GM18505 (cell line): ENCODE measurements around the gene KIAA0319L.

Experiments
- ATAC-seq: cut with Tn5 transposase; IDR thresholded peaks from one replicate; pipeline ENCODE4 v1.9.1; 2021; ENCODE audit not compliant: unreplicated experiment
- POLR2A ChIP-seq: IDR thresholded peaks from 4 replicates; pipeline ENCODE4 v1.6.1; 2011; ENCODE audit warnings: borderline replicate concordance; ENCODE audit not compliant: insufficient read depth, insufficient read length; ENCODE audit errors: extremely low read depth

The KIAA0319L gene

DNA sequence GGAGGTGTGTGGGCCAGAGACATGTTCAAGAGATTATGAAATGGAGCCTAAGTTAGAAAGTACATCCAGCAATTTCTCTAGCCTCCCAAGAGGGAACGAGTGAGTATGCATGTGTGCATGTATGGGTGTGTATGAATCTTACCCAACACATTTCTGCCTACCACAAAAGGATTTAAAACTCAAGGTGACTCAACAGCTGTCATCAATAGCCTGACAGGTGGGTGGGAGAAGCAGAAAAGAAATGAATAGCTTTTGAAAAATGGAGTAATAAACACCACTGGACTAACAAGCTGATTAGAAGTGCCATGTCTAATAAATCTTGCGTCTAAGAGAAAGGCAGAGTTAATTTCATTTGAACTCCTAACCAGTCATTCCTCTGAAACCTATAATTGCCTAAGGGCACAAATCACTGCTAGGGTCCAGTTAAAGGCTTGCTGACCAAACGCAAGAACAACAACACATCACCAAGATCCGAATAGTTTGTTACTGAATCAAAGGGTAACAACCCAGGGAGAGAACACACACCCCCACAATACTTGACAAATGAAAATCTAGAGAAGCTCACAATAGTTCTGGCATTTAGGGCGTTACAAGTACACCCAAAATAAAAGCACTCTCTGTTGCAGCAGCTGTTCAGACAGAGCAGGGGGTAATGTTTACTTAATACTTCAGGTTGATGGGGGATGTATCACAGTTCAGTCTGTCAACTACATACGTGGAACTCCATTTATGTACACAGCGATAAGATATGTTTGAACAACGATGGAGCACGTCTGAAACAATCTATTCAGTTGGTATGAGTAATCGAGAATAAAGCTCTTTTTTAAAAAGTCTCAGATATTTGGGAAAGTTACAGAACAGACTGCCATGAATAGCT lies 1.4 kb downstream of the KIAA0319L start:
- no peak for TF ChIP-seq POLR2A
- ATAC-seq, result no peak

DNA sequence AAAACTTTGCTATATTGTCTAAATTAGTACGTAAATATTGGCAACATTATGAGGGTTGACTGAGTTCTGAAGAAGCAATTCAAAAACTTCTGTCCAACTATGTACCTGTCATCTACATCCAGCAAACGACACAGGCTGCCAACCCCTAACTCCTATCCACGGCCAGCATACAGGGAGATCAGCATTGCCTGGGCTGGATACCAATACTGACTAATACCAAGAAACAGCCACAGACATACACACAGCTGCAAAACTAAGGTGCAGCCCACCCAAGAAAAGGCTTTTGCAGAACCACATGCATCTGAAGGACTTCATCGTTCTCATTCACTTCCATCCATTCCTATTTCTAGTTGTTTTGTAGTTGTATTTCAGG lies 2.0 kb downstream of the KIAA0319L start:
- no peak for ATAC-seq
- TF ChIP-seq POLR2A, result no peak

DNA sequence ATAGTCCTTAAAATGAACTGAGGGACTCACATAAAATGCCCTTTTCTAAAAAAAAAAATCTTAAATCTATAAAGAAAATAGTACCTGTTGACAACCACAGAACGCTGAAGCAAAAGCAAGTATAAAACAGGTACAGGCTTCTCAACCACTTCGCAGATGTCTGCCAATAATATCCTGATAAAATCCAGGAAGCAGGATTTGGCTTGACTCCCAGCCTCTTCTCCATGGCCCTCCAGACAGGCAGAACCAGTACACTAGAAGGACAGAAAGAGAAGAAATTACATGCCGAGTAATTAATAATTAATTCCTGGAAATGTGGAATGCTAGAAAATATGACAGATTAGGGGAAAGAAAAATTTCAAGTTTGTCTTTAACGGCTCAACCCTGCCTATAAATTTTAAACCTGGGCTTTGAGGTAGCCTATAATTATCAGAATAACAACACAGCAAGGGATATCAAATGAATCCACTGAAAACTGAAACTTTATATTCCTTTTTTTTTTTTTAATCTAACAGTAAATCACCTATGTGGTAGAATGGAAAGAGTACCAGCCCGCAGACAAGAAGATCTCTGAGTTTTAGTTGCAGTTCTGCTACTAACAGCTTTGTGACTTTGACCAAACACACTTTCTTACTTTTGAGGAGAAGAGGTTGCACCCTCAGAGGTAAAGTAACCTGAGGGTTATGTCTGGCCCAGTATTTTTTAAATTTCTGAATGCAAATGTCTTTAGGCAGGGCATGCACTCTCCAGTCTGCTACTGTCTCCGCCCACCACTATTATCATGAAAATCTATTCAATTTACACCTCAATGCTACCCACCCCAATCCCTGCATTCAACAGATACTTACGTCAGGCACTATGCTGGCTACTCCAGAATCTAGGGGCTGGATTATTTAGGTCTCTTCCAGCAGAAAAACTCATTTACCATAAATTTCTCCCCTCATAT lies 2.7 kb downstream of the KIAA0319L start:
- no peak for TF ChIP-seq POLR2A
- ATAC-seq, result no peak

DNA sequence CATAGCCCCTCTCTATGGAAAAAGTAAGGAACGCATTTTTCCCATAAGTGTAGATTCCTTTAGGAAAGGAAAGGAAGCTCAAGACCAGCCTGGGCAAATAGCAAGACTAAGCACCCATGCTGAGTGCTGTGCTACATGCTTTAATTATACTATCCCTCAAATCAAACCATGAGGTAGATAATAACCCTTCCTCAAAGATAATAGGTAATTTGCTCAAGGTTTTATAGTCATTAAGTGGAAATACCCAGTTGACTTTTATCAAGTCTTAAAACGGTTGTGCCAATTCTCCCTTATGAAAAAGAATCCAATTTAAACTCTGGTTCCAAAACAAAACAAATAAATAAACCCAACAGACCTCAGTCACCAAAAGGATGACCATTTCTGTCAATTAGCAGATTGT lies 3.4 kb downstream of the KIAA0319L start:
- no peak for TF ChIP-seq POLR2A
- no peak for ATAC-seq

DNA sequence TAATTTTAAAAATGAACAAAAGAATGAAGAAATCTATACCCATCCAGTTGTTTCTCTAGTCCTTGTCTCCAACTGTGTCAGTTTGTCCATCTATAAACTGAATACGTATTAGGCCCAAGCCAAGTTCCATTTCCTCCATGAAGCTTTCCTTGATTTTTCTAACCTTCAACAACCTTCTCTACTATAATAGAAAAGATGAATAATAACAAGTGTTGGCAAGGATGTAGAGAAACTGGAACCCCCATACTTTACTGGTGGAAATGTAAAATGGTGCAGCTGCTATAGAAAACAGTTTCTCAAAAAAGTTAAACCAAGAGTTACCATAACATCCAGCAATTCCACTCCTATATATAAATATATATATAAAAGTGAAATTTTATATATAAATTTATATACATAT lies 10.6 kb downstream of the KIAA0319L start:
- no peak for ATAC-seq

DNA sequence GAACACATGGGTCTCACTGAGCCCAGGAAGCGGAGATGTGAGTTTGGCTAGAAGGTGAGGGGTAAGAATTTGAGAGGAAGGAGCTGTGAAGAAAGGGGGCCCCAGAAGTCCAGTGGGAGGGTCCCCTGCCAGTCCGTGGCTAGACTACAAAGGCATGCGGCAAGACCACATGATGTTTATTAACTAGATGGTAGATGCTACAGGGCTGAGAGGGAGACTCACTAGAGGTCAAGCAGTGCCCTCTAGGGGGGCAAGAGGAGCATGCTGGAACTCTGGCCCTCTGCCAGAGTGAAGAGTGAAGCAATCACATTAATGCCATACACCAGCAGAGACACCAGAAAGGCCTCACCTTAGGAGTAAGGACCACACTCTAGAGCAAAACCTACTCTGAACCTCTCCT lies 12.2 kb downstream of the KIAA0319L start:
- ATAC-seq, result no peak

More for the DNA sequence above, 10.6 kb downstream of the KIAA0319L start:
- no peak for TF ChIP-seq POLR2A

DNA sequence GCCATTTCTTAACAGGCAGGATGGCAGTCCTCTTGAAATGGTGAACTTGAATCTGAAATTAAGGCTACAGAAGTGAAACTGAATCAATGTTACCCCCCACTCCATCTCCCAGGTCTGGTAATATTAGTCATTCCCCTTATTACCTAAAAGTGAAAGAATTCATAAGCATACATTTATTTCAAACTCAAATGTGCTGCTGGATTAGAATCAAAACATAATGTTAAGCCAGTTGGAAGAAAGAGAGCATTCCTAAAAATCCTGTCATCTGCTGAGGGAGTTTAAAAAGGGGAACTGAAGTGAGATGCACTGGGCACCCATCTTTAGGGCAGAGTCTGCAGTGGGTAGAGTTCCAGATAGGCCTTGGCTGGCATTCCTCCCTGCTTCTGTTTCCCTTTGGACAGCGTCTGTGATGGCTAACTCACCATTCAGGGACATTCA lies 17.4 kb downstream of the KIAA0319L start:
- ATAC-seq, result no peak
- TF ChIP-seq POLR2A, result no peak

More for the DNA sequence above, 12.2 kb downstream of the KIAA0319L start:
- no peak for TF ChIP-seq POLR2A

DNA sequence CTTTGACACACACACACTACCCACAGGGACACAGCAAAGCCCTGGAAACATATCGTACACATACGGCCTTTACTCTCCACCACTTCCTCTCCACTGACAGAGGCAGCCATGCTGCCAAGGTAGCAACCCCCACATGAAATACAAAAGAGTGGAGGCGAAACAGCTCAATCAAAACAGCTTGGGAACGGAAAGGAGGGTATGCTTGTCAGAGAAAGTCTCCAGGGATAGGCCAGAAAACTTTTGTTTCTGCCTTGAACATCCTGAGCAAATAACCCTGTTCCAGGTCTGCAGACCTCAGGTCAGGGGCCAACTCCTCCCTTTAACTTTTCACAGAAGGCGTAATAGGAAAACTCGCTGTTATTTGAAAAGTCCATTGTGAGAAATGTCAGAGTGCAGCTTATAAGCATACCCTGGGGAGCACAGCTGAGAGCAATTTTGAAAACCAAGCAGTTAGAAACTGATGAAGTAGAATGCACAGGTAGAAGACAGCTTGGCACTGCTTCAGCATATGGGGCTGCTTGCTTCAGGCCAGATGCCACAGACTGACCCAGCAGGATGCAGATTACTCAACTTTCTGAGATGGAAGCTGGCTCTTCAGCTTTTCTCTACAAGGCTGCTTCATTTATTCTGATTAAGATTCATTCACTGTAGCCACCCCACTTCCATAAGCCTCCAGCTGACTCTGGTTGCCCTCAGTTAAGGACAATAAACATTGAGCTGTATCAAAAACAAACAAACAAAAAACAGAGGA lies 18.0 kb downstream of the KIAA0319L start:
- ATAC-seq, result no peak
- no peak for TF ChIP-seq POLR2A

DNA sequence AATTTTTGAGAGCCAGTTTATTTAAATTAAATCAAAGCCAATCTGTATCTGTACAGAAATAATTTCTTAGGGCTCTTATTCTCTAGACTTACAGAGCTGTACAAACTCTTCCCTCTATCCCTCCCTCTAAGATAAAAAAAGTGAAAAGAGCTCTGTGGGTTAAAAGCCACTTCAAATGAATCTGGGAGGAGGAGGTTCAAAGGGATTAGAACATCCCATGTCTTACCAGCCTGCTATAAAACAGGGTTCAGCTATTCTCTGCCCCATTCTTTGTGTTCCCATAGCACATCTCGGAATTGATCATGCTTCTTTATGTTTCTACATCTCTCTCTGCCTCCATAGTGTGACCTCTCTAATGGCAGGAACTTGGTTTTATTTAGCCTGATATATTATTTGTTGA lies 19.4 kb downstream of the KIAA0319L start:
- ATAC-seq, result no peak
- TF ChIP-seq POLR2A, result no peak

DNA sequence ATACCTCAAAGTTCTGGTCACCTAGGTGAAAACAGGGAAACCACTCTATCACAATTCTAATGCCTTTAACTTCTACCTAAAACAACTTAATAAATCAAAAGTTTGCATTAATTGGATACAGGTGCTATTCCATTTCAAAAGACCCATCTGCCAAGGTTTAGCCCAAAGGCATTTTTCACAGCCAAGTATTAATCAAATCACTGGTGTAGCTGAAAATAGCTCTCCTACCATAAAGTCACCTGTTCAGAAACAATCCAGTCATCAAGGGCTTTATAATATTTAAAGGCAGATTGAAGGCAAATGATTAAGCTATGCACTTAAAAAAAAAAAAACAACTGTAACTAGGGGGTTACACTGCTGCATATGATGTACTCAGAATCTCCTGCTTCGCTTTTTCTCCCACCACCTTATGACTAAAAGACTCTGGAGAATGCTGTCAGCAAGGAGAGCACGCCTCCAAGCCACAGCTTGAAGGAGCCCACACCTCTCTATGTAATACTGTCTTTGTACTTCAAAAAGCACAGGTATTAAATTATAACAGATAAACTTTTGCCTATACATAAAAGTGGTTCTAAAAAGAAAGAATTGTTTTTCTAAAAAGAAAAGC lies 20.5 kb downstream of the KIAA0319L start:
- no peak for TF ChIP-seq POLR2A

DNA sequence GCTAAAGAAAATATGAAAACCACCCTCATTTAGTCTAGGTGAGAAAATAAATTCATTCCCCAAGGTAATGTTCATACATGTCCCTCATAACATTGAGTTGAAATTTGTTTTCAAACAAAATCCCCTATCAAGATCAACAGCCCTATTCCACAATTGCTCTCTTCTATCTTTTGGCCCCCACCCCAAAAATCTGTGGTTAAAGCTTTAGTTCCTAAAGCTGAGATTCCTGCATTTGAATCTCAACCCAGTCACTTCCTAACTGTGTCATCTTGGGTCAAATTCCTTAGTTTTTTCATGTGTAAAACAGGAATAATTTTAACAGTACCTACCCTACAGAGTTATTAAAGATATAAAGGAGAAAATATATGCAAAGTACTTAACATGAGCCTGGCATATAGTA lies 22.0 kb downstream of the KIAA0319L start:
- no peak for ATAC-seq
- TF ChIP-seq POLR2A, result no peak

More for the DNA sequence above, 20.5 kb downstream of the KIAA0319L start:
- ATAC-seq, result no peak

DNA sequence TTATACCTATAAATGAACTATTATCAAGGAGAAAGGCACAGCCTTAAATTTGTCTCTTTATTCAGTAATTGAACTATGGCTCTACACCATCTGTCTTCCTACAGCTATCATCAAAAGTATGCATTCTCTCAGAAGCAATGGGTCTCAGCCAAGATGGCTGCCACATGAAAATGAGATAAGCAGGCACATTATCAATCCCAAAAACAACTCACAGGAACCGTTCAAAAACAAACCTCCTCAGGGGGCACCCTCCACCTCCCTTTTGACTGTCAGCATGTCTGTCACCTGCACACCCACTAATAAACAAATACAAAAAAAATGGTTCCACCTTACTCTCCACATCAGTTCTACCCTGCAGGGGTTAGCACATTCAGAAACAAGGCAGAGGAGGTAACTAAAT lies 23.6 kb downstream of the KIAA0319L start:
- no peak for ATAC-seq
- TF ChIP-seq POLR2A, result no peak

DNA sequence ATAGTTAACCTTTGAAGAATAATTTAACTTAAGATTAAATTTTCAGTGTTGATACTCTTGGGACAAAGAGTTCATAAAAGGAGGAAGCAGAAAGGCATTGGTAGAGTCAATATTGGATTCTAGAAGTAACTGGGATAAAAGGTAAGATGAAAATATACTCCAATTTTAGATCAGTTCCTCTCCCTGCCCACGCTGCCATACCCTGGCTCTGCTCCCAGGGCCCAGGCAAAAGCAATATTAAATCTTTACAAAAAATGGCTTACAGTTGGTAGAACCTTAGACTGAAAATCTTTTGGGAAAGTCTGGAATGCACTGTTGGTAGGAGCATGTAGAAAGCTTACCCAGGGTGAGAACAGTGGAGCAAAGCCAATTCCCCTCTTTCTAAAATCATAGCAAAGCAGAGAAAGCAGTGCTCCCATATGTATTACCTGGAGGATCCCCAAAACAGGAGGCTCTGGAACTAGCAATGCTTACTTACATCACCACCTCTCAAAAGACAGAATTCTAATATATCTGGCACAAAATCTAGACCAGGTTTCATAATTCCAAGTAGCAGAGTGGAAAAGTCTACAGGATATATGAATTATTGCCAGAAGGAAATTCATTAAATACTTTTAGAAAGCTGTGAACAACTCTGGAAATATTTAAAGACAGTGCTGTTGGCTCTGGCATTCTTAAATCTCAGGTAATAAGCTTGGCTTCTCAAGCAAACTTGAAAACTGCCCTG lies 24.5 kb downstream of the KIAA0319L start:
- ATAC-seq, result no peak
- no peak for TF ChIP-seq POLR2A

DNA sequence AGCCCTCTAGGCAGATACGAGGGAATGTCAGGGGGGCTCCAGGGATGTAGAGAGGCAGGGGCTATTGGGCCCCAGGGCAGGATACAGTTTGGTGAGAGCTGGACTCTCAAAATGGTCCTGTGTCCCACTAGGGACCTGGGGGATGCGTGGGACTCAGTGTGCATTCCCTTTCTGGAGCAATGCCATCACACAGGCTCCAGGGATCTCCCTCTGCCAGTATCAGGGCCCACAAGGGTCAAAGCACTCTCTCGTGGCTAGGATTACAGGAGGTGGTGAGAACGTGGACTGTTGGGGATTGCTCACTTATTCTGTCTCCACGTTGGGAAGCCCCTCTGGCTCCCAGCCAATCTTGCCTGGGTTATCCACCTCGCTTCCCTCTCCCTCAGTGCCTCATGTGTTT lies 25.8 kb downstream of the KIAA0319L start:
- ATAC-seq, result no peak
- TF ChIP-seq POLR2A, result no peak
